DOHH2 (cell line): ENCODE results near the gene LRP10.
A peak's percentile ranks its signal among the peaks of the same experiment; 100 is the strongest.

Experiments
- H3F3A ChIP-seq: fragments of 200-600 bp; sonication (generic), shearing (Covaris generic); 2 replicates; pipeline ENCODE4 v1.6.0; 2016; ENCODE audit warnings: antibody characterized with exemption, mild to moderate bottlenecking; ENCODE audit not compliant: control insufficient read depth, insufficient read depth
- H3K27ac ChIP-seq: fragments of 200-600 bp; sonication (generic); 2 replicates; pipeline ENCODE4 v1.5.1; 2014; ENCODE audit warnings: low read depth, mild to moderate bottlenecking, low read length, moderate library complexity
- H3K27me3 ChIP-seq: fragments of 200-600 bp; sonication (generic); 2 replicates; pipeline ENCODE4 v1.6.1; 2014; ENCODE audit warnings: mild to moderate bottlenecking, low read length, mixed read lengths; ENCODE audit not compliant: control insufficient read depth
- H3K36me3 ChIP-seq: fragments of 200-600 bp; sonication (generic); 2 replicates; pipeline ENCODE4 v1.6.1; 2014; ENCODE audit warnings: mild to moderate bottlenecking, low read length, moderate library complexity, mixed read lengths; ENCODE audit not compliant: control insufficient read depth
- H3K4me1 ChIP-seq: fragments of 200-600 bp; sonication (generic); 2 replicates; pipeline ENCODE4 v1.6.1; 2014; ENCODE audit warnings: mild to moderate bottlenecking, low read length, mixed read lengths; ENCODE audit not compliant: control insufficient read depth
- H3K4me2 ChIP-seq: fragments of 200-600 bp; sonication (generic); 2 replicates; pipeline ENCODE4 v1.6.0; 2014; ENCODE audit warnings: mild to moderate bottlenecking, low read length, moderate library complexity
- H3K4me3 ChIP-seq: fragments of 200-600 bp; sonication (generic); 2 replicates; pipeline ENCODE4 v1.5.1; 2014; ENCODE audit warnings: mild to moderate bottlenecking, low read length, mixed read lengths
- H3K79me2 ChIP-seq: fragments of 200-600 bp; sonication (generic); 2 replicates; pipeline ENCODE4 v1.6.1; 2014; ENCODE audit warnings: mild to moderate bottlenecking, low read length, mixed read lengths; ENCODE audit not compliant: control insufficient read depth
- H3K9me2 ChIP-seq: fragments of 200-600 bp; sonication (generic); replicated peaks from 2 replicates; pipeline ENCODE4 v1.6.1; 2014; ENCODE audit warnings: mild to moderate bottlenecking, low read length, mixed read lengths; ENCODE audit not compliant: control insufficient read depth
- H3K9me3 ChIP-seq: fragments of 200-600 bp; sonication (generic); 2 replicates; pipeline ENCODE4 v1.6.1; 2014; ENCODE audit warnings: antibody characterized with exemption, low read length, mixed read lengths; ENCODE audit not compliant: control insufficient read depth, insufficient read depth
- H4K20me1 ChIP-seq: fragments of 200-600 bp; sonication (generic); 2 replicates; pipeline ENCODE4 v1.6.0; 2014; ENCODE audit warnings: low read depth, mild to moderate bottlenecking, antibody characterized with exemption, low read length, moderate library complexity; ENCODE audit not compliant: control insufficient read depth, insufficient read depth
- CTCF ChIP-seq: fragments of 200-600 bp; sonication (generic); IDR thresholded peaks from one replicate; pipeline ENCODE4 v1.5.1; 2014; ENCODE audit warnings: antibody characterized with exemption, mild to moderate bottlenecking, low read depth, low read length; ENCODE audit not compliant: poor library complexity, severe bottlenecking
- EZH2phosphoT487 ChIP-seq: fragments of 200-600 bp; sonication (generic); IDR thresholded peaks from 2 replicates; pipeline ENCODE4 v1.6.1; 2017; ENCODE audit warnings: borderline replicate concordance, mild to moderate bottlenecking, antibody characterized with exemption, low read length, moderate library complexity, mixed read lengths

The LRP10 gene

GRCh38 chr14:22866874-22867273 lies 4.7 kb upstream of the LRP10 start:
- Histone ChIP-seq H3K4me3 (no peak overlapping the region), H3K79me2 (no peaks in the 10 kb centered on the region), H3K27ac (no peak overlapping the region)

DNA sequence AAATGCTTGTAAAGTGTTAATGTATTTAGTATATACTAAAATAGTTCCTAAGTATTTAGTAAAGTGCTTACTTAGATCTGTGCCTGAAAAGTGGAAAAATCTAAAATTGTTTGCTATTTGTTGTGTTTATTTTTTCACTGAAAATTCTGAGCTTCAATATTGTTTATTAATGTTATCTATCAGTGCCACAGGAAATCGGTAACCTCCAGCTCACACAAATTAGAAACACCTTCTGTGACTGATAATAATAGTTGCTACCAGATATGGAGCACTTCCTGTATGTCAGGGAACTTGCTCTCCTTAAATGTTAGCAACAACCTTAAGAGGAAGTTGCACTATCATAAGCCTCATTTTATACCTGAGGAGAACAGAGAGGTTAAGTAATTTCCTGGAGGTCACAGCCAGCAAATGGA lies 723 bp upstream of the LRP10 start:
- Histone ChIP-seq H3K9me2 (no peaks in the 10 kb centered on the region), H3F3A (peaks cover 11% of the 10 kb centered on the region), H3K27me3 (no peaks in the 10 kb centered on the region), H3K36me3 (peaks cover 37% of the 10 kb centered on the region), H3K4me2 (peak overlapping the region; percentile 93), H3K79me2 (peaks cover 21% of the 10 kb centered on the region), H3K9me3 (no peaks in the 10 kb centered on the region), H3K27ac (peak overlapping the region; percentile 95), H3K4me1 (peaks cover 30% of the 10 kb centered on the region), H4K20me1 (peaks cover 6% of the 10 kb centered on the region), H3K4me3 (peak overlapping the region; percentile 97)
- TF ChIP-seq EZH2phosphoT487 (no peak), CTCF (no peak)

More at GRCh38 chr14:22866874-22867273, 4.7 kb upstream of the LRP10 start:
- Histone ChIP-seq H3F3A (peaks cover 11% of the 10 kb centered on the region), H4K20me1 (no peaks in the 10 kb centered on the region), H3K27me3 (no peaks in the 10 kb centered on the region), H3K36me3 (no peaks in the 10 kb centered on the region), H3K4me1 (peaks cover 25% of the 10 kb centered on the region), H3K4me2 (no peak overlapping the region), H3K9me2 (no peaks in the 10 kb centered on the region), H3K9me3 (no peaks in the 10 kb centered on the region)
- TF ChIP-seq EZH2phosphoT487 (no peak), CTCF (no peak)

- Histone ChIP-seq H3K79me2 (peaks cover 21% of the 10 kb centered on the region), H3K4me3 (peak overlapping the region; percentile 97), H3K9me3 (no peaks in the 10 kb centered on the region), H3K4me1 (peaks cover 29% of the 10 kb centered on the region), H3F3A (peaks cover 11% of the 10 kb centered on the region), H3K4me2 (peak overlapping the region; percentile 93), H3K9me2 (no peaks in the 10 kb centered on the region), H3K36me3 (peaks cover 51% of the 10 kb centered on the region), H4K20me1 (peaks cover 6% of the 10 kb centered on the region), H3K27me3 (no peaks in the 10 kb centered on the region), H3K27ac (peak overlapping the region; percentile 95)
- TF ChIP-seq CTCF = peak; percentile 97
- TF ChIP-seq EZH2phosphoT487 = no peak
Observed at GRCh38 chr14:22872033-22872832, 693 bp downstream of the LRP10 start.
